Measurements from ENCODE around the gene ECHS1.

The ECHS1 gene

DNA sequence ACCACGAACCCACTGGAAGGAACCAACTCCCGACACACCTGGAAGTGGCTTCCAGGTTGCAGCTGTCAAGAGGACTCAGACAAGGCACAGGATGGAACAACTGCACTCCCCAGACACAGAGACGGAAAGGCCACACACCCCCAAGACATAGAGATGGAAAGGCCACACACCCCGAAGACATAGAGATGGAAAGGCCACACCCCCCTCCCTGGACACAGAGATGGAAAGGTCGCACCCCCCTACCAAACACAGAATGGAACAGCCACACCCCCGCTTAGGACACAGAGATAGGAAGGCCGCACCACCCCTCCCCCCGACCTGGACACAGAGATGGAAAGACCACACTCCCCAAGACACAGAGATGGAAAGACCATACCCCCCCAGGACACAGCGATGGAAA is 56.9 kb downstream of the ECHS1 start:
- TF ChIP-seq, protein P1, sequence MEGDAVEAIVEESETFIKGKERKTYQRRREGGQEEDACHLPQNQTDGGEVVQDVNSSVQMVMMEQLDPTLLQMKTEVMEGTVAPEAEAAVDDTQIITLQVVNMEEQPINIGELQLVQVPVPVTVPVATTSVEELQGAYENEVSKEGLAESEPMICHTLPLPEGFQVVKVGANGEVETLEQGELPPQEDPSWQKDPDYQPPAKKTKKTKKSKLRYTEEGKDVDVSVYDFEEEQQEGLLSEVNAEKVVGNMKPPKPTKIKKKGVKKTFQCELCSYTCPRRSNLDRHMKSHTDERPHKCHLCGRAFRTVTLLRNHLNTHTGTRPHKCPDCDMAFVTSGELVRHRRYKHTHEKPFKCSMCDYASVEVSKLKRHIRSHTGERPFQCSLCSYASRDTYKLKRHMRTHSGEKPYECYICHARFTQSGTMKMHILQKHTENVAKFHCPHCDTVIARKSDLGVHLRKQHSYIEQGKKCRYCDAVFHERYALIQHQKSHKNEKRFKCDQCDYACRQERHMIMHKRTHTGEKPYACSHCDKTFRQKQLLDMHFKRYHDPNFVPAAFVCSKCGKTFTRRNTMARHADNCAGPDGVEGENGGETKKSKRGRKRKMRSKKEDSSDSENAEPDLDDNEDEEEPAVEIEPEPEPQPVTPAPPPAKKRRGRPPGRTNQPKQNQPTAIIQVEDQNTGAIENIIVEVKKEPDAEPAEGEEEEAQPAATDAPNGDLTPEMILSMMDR (conservative IDR thresholded peaks at IDR 0.05; ENCODE audit: low read length) = no peak
- no peak for DNase-seq (ENCODE audit: low read depth)
- H3K4me3 ChIP-seq (ENCODE audit: low read length) = no peak overlapping the region

DNA sequence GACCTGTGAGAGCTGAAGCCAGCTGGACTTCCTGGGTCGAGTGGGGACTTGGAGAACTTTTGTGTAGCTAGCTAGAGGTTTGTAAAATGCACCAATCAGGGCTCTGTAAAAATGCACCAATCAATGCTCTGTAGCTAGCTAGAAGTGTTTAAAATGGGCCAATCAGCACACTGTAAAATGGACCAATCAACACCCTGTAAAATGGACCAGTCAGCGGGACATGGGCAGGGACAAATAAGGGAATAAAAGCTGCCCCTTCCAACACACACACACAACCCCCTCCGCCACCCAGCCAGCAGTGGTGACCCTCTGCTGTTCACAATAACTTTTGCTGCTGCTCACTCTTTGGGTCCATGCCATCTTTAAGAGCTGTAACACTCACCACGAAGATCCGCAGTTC is 57.3 kb downstream of the ECHS1 start:
- TF ChIP-seq, protein P1 (conservative IDR thresholded peaks at IDR 0.05; ENCODE audit: low read length) = no peak
- DNase-seq (ENCODE audit: low read depth) = no peak
- no peak overlapping the region for H3K4me3 ChIP-seq (ENCODE audit: low read length)

DNA sequence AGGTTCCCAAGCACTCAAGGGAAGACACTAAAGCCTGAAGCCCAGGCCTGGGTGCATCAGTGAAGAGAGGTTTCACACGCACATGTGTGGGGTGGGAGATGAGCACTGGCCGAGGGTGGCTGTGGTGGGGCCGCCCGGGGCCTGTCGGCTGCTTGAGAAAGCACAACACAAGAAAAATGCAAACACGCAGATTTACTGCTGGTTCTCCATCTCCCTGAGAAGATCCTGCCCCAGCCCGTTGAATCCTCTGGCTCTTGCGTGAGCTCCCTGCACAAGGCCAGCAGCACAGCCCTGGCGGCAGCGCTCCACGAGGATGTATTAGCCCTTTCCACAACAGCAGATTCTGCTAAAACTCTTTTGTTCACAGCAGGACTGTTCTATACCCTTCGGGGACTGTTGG is 58.2 kb downstream of the ECHS1 start:
- TF ChIP-seq, protein P1 (conservative IDR thresholded peaks at IDR 0.05; ENCODE audit: low read length) = no peak
- no peak for DNase-seq (ENCODE audit: low read depth)
- H3K4me3 ChIP-seq (ENCODE audit: low read length) = no peak overlapping the region

DNA sequence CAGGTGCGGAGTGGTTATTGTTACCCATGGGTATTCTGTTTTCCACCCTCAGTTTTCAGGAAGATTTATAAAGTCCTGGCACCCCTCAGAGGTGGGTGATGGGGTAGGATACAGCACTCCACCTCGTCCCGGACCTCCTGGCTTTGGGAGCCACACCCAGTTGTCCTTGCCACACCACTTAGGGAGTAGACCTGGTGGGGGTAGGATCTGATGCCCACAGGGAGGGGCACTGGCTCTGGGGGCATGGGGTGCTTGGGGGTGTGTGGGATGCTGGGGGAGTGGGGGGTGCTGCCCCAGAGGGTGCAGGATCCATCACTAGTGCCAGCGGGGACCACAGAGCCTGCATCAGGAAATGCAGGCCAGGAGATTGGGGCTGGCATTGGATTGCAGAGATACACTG is 60.0 kb downstream of the ECHS1 start:
- H3K4me3 ChIP-seq (ENCODE audit: low read length) = no peak overlapping the region
- TF ChIP-seq, protein P1 (conservative IDR thresholded peaks at IDR 0.05; ENCODE audit: low read length) = no peak
- DNase-seq (ENCODE audit: low read depth) = no peak

DNA sequence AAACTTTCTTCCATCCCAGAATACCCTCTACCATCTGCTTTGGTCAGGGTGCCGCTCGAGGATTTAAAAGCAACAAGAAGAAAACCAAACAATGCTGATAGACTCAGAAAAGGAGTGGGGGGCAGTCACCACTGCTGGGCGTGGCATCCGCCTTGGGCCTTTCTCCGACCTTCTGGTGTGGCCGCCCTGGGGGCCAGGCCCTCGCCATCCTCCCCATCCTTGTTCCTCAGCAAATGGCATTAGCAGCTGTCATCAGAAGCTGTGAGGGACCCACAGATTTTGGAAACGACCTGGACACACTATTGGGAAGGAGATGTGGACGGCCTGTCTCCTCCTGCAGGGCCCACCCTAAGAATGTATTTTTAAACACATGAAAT is 60.4 kb downstream of the ECHS1 start:
- TF ChIP-seq, protein P1 (conservative IDR thresholded peaks at IDR 0.05; ENCODE audit: low read length) = no peak
- no peak for DNase-seq (ENCODE audit: low read depth)
- H3K4me3 ChIP-seq (ENCODE audit: low read length) = no peak overlapping the region

Data from AG10803 (cell line).